Glomerular visceral epithelial cell (primary cell): ENCODE measurements around the gene POLRMT.
A peak's percentile ranks its signal among the peaks of the same experiment; 100 is the strongest.
"Not testable (repeated sequence)": the region's sequence is repeated elsewhere in the genome, so short reads cannot be mapped to it uniquely, and the experiment has no call there.

Experiments used
- DNase-seq: peaks from one replicate; pipeline ENCODE4 v3.0.0-alpha.2; 2016; ENCODE audit errors: extremely low spot score

Gene POLRMT

GRCh38 chr19:593505-593904 lies 39.8 kb downstream of the POLRMT start:
- no peak for DNase-seq

GRCh38 chr19:593055-593454 lies 40.3 kb downstream of the POLRMT start:
- no peak for DNase-seq

- DNase-seq: no peak
Observed at GRCh38 chr19:592101-592500, 41.2 kb downstream of the POLRMT start.

- DNase-seq: no peak
Observed at GRCh38 chr19:591099-591958, 42.0 kb downstream of the POLRMT start.

GRCh38 chr19:590750-591098 lies 42.6 kb downstream of the POLRMT start:
- DNase-seq: no peak

- DNase-seq: peak; percentile 39
Observed at GRCh38 chr19:590396-590745, 43.0 kb downstream of the POLRMT start.

GRCh38 chr19:589693-590395 lies 43.5 kb downstream of the POLRMT start, which contains the start of gene HCN2:
Gene HCN2, plus strand, starts transcription at chr19:589881. Its CDS starts 65 bp downstream, at chr19:589946.
- DNase-seq: no peak

GRCh38 chr19:588741-589692 lies 44.3 kb downstream of the POLRMT start:
- no peak for DNase-seq

- DNase-seq: peak; percentile 85
Observed at GRCh38 chr19:588093-588740, 45.1 kb downstream of the POLRMT start.

GRCh38 chr19:585551-586110 lies 47.7 kb downstream of the POLRMT start:
- no peak for DNase-seq

- DNase-seq: not testable (repeated sequence)
Observed at GRCh38 chr19:585146-585545, 48.2 kb downstream of the POLRMT start.

GRCh38 chr19:584240-585001 lies 48.9 kb downstream of the POLRMT start:
- peak; percentile 59 for DNase-seq

GRCh38 chr19:583968-584239 lies 49.4 kb downstream of the POLRMT start:
- no peak for DNase-seq

- DNase-seq: no peak
Observed at GRCh38 chr19:583198-583967, 50.0 kb downstream of the POLRMT start.

- DNase-seq: peak; percentile 70
Observed at GRCh38 chr19:582497-583197, 50.7 kb downstream of the POLRMT start.

- peak; percentile 44 for DNase-seq
Observed at GRCh38 chr19:581399-582111, 51.8 kb downstream of the POLRMT start.

GRCh38 chr19:580274-580835 lies 53.0 kb downstream of the POLRMT start:
- no peak for DNase-seq

- DNase-seq: no peak
Observed at GRCh38 chr19:579842-580155, 53.5 kb downstream of the POLRMT start.
